ENCODE results near the gene NQO2.

DNA sequence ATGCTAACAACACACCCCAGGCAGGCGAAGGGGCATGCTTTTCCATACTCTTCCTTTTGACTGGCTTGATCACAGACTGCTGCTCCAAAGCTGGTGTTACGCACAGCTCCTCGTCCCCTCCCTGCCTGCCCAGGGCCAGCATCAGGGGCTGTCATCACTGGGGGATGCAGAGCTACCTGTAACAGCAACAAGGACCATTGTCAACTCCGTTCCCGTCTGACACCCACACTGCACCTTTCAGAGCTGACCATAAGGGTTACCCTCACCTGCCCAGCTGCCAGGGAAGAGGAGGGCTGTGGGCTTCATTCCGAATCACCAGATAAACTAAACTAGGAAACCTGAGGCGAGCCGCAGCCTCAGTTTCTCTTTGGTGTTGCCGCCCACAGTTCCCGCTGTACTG lies 15.4 kb downstream of the NQO2 start:
- TF ChIP-seq GATA2 (CRISPR knock-in tag; IDR thresholded peaks at IDR 0.05) (no peak), TCF12 (IDR thresholded peaks at IDR 0.05) (no peak), TAF1 (IDR thresholded peaks at IDR 0.05; ENCODE audit: borderline replicate concordance, low read depth, low read length) (no peak), EP300 (IDR thresholded peaks at IDR 0.05; ENCODE audit: borderline replicate concordance in 1 of 2, low read depth in 1 of 2, low read length in 1 of 2) (no peak), RCOR1 (IDR thresholded peaks at IDR 0.05; ENCODE audit: low read length) (no peak), ZBTB33 (IDR thresholded peaks at IDR 0.05; ENCODE audit: borderline replicate concordance, low read depth) (no peak), EZH2phosphoT487 (IDR thresholded peaks at IDR 0.05; ENCODE audit: borderline replicate concordance, low read depth) (no peak), YY1 (IDR thresholded peaks at IDR 0.05; ENCODE audit: low read depth) (no peak), FOSL2 (IDR thresholded peaks at IDR 0.05; ENCODE audit: borderline replicate concordance, low read depth) (no peak), ELF1 (IDR thresholded peaks at IDR 0.05) (no peak)
- TF ChIP-seq, protein P1, sequence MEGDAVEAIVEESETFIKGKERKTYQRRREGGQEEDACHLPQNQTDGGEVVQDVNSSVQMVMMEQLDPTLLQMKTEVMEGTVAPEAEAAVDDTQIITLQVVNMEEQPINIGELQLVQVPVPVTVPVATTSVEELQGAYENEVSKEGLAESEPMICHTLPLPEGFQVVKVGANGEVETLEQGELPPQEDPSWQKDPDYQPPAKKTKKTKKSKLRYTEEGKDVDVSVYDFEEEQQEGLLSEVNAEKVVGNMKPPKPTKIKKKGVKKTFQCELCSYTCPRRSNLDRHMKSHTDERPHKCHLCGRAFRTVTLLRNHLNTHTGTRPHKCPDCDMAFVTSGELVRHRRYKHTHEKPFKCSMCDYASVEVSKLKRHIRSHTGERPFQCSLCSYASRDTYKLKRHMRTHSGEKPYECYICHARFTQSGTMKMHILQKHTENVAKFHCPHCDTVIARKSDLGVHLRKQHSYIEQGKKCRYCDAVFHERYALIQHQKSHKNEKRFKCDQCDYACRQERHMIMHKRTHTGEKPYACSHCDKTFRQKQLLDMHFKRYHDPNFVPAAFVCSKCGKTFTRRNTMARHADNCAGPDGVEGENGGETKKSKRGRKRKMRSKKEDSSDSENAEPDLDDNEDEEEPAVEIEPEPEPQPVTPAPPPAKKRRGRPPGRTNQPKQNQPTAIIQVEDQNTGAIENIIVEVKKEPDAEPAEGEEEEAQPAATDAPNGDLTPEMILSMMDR (IDR thresholded peaks at IDR 0.05): no peak
- TF ChIP-seq, protein P2, sequence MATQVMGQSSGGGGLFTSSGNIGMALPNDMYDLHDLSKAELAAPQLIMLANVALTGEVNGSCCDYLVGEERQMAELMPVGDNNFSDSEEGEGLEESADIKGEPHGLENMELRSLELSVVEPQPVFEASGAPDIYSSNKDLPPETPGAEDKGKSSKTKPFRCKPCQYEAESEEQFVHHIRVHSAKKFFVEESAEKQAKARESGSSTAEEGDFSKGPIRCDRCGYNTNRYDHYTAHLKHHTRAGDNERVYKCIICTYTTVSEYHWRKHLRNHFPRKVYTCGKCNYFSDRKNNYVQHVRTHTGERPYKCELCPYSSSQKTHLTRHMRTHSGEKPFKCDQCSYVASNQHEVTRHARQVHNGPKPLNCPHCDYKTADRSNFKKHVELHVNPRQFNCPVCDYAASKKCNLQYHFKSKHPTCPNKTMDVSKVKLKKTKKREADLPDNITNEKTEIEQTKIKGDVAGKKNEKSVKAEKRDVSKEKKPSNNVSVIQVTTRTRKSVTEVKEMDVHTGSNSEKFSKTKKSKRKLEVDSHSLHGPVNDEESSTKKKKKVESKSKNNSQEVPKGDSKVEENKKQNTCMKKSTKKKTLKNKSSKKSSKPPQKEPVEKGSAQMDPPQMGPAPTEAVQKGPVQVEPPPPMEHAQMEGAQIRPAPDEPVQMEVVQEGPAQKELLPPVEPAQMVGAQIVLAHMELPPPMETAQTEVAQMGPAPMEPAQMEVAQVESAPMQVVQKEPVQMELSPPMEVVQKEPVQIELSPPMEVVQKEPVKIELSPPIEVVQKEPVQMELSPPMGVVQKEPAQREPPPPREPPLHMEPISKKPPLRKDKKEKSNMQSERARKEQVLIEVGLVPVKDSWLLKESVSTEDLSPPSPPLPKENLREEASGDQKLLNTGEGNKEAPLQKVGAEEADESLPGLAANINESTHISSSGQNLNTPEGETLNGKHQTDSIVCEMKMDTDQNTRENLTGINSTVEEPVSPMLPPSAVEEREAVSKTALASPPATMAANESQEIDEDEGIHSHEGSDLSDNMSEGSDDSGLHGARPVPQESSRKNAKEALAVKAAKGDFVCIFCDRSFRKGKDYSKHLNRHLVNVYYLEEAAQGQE (IDR thresholded peaks at IDR 0.05; ENCODE audit: low read depth, low read length): no peak
